Adipose tissue (tissue), 3 donors: Measurements from ENCODE around the gene P3H2. TPM values are rescaled to one million over a fixed set of nuclear protein-coding genes. Genes with fewer than 3 reads are reported as not detected.
"Not testable (repeated sequence)": the region's sequence is repeated elsewhere in the genome, so short reads cannot be mapped to it uniquely, and the experiment has no call there.

Experiments
- H3K27ac ChIP-seq: one replicate; pipeline ENCODE4 v1.5.1; 2013; ENCODE audit warnings: low read depth, low read length
- WGBS, 3 donors: extraction: QIAGEN DNeasy Blood & Tissue Kit; methylation state at CpG; one replicate each; pipeline ENCODE4 v1.1.7; 2013; 5-methylcytosine and 5-hydroxymethylcytosine counted together
- polyA plus RNA-seq, 3 donors: library from polyadenylated mRNA; stranded (reverse); fragments of 200-250 nt; gene quantifications; one replicate each; pipeline ENCODE4 v1.2.3, GENCODE V29; 2013
- donor health status: healthy with polysubstance abuse.
- donor health status: Bipolar disorder and iron deficiency.
- donor health status: healthy.

Gene P3H2
- polyA plus RNA-seq, 3 donors, result 1.2 to 3.6 (median 3.5) TPM

DNA sequence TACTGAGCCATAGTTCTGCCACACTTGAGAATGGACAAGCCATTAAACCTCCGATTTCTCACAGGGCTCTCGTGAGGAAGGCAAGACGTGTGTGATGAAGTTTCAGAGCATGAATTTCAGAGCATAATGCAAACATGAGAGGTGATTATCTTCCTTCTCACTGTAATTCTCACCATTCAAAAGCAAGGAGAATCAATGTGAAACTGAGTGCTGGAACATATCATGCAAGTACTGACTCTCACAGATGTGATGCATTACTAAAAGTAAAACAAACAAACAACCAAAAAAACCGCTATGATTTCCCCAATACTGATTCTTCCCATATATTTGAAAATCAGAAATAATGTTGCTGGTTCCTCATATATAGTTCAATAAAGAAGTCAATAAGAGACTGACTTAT lies 23.7 kb downstream of the P3H2 start:
- WGBS, 3 donors, result 76 to 93% (median 91%) methylated on average over 4 of the region's 4 CpGs
- no peak overlapping the region for H3K27ac ChIP-seq

- WGBS, 3 donors, result 89 to 97% (median 93%) methylated on average over 4 of the region's 4 CpGs
- H3K27ac ChIP-seq, result no peak overlapping the region
Observed at GRCh38 chr3:190096345-190096744, 24.4 kb downstream of the P3H2 start.

- WGBS, 3 donors, result 21 to 36% (median 24%) methylated on average over 1 of the region's 1 CpG
- H3K27ac ChIP-seq, result no peak overlapping the region
Observed at GRCh38 chr3:190094160-190094718, 26.5 kb downstream of the P3H2 start.

DNA sequence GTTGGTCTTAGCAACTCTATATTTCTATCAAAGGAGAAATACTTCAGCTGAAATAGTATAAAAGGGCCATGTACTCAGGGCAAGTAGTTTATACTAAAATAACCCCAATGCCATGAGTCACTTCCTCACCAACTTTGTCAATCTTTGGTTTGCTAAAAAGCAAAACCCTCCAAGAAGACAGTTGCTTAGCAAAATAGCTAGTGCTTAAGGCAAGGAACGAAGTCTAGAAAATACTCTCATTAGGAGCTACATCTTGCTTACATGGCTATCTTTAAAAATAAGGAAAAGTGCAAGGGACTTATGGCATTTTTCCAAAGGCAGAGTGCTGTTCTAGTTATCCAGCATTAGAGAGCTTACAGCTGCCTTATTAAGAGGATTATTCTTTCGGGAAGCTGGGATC lies 28.4 kb downstream of the P3H2 start:
- WGBS, 3 donors, result 21 to 64% (median 28%) methylated on average over 2 of the region's 2 CpGs
- no peak overlapping the region for H3K27ac ChIP-seq

- H3K27ac ChIP-seq, result no peak overlapping the region
- whole genome bisulfite sequencing, 3 donors, result 65 to 86% (median 73%) methylated on average over 4 of the region's 4 CpGs
Observed at GRCh38 chr3:190089711-190090110, 31.0 kb downstream of the P3H2 start.

DNA sequence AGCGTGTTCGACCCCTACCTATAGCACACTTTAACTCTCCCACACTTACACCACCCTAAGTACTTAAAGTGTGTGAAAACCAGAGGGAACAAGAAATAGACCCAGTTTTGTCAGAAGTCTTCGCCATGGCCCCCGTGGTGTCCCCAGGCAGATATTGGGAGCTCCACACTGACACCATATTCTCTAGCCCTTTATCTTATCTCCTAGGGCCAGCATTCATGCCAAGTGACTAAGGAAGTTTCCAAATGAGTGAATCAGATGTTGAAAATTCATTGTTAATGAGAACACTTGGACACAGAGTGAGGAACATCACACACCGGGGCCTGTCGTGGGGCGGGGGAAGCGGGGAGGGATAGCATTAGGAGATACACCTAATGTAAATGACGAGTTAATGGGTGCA lies 31.8 kb downstream of the P3H2 start:
- H3K27ac ChIP-seq, result no peak overlapping the region
- 83 to 92% (median 86%) methylated on average over 9 of the region's 9 CpGs for WGBS, 3 donors

DNA sequence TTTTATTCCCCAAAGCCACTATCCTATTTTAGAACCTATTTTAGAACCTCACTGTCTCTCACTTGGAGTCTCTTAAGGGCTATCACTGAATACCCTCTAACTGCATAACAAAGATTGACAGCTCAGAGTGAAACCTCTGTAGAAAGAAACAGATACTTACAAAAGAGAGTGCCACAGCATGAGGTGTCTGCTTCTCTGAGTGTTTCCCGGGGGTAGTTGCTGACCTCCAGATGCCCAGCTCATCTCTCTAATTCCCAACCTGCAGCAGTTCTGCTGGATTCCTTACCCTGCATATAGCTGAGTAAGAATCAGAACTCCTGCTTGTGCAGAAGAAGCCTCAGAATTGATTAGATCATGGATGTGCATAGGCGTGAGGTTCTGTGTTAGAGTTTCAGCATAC lies 34.5 kb downstream of the P3H2 start:
- WGBS, 3 donors, result 73 to 93% (median 81%) methylated on average over 2 of the region's 2 CpGs
- no peak overlapping the region for H3K27ac ChIP-seq

GRCh38 chr3:190084983-190085382 lies 35.7 kb downstream of the P3H2 start:
- H3K27ac ChIP-seq, result no peak overlapping the region

DNA sequence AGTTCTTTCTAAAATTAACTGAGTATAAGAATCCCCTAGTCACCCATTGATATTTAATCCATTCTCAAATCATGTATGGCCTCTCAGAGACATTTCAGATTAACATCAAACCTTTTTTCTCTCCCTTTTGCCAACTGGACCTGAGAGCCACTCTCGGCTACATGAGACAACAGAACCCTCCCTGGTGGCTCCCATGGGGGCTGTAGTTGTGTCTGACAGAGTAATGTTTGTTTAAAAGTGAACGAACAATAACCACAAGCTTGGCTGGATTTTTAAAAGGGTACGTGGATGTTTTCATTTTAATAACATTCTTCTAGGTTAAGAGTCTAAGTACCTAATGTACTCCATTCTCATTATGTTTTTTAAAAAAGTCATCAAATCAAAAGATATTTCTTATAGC lies 37.1 kb downstream of the P3H2 start:
- WGBS, 3 donors, result 62 to 77% (median 69%) methylated on average over 3 of the region's 3 CpGs
- no peak overlapping the region for H3K27ac ChIP-seq

More at GRCh38 chr3:190084983-190085382, 35.7 kb downstream of the P3H2 start:
- 72 to 90% (median 79%) methylated on average over 3 of the region's 3 CpGs for WGBS, 3 donors

- WGBS, 3 donors, result 81 to 94% (median 88%) methylated on average over 2 of the region's 2 CpGs
- H3K27ac ChIP-seq, result no peak overlapping the region
Observed at GRCh38 chr3:190081389-190081788, 39.3 kb downstream of the P3H2 start.

GRCh38 chr3:190079173-190079572 lies 41.5 kb downstream of the P3H2 start:
- H3K27ac ChIP-seq, result not testable (repeated sequence)
- WGBS, 3 donors, result 94 to 99% (median 97%) methylated on average over 2 of the region's 2 CpGs

GRCh38 chr3:190077395-190078045 lies 43.2 kb downstream of the P3H2 start:
- no peak overlapping the region for H3K27ac ChIP-seq
- WGBS, 3 donors, result 49 to 95% (median 90%) methylated on average over 1 of the region's 1 CpG

DNA sequence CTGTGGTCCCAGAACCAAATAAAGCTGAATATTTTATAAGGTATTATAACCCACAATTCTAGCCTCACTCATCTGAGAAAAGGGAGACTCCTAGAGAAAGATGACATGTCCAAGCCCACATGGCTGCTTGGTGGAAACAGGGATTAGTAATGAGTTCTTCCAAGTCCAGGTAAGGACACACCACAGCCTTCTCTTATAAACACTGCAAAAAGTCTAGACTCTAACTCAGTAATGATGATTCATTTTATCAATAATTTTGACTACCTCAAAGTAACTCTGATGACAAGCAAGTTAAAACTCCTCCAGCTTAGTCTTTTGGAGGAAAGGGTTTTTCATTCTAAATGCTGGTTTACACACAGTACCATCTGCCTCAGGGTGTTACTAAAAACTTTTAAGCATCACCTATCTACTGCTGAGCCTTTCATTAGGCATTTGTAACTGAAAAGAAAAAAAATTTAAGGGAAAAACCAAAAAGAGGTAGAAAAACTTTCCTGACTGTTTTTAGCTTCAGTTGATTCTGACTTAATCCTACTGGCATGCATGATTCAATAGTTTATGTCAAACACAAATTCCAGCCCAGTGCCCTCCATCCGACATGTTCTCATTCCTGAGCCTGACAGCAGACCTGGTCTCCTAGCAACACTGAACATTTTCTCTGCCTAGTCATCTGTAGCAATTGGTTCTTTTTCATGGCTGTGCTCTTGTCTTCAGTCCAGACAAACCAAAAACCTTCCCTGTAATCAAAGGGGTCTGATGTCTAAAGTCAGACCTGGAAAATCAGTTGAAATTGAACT lies 43.9 kb downstream of the P3H2 start:
- 45 to 69% (median 61%) methylated on average over 1 of the region's 1 CpG for WGBS, 3 donors
- H3K27ac ChIP-seq, result no peak overlapping the region

GRCh38 chr3:190076136-190076535 lies 44.6 kb downstream of the P3H2 start:
- no peak overlapping the region for H3K27ac ChIP-seq

DNA sequence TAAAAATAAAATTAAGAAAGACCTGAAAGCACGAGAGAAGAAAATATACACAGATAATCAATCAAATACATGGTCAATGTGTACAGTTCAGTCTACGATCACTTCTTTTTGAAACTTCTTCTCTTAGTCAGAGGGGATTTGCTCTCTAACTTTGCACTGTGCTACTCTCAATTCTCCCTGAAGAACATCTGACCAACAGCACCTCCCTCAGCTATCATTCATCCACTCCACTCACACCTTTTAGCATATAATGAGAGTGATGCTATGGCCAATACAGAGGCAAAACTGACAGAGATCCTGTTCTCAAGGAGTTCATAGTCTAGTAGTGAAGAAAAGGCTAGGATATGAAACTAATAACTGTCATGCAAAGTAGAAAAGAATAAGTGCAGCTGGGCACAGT lies 45.9 kb downstream of the P3H2 start:
- 66 to 90% (median 76%) methylated on average over 2 of the region's 2 CpGs for WGBS, 3 donors
- no peak overlapping the region for H3K27ac ChIP-seq

DNA sequence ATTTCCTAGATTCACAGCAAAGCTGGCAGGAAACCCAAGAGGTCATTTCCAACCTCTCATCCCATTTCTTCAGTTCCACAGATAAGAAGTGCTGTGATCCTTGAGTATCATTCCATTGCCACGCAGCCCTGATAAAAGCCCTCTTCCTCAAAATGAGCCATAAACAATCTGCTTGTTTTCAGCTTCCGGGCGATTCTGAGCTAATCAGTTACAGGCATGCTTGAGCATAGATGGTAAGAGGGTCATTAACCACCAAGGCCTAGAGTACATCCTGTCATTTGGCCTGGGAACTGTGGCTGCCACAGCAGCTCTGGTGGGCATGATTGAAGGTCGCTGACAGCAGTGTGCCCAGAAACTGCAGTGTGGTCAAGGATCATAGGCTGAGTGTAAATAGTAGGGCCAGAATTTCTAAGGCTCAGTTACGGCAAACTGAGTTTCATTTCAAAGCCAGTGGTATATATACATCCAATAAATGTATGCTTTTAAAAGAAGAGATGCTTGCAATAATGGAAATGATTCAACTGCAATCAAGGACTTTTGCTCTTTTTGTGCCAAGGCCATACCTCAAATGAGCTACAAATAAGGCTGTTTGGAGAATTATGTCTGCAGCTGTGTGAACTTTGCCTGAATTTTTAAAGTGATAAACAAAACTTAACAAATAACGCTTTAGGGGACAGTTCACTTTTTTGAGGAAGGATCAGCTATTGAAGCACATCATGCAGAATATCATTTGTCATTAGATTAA lies 47.3 kb downstream of the P3H2 start:
- no peak overlapping the region for H3K27ac ChIP-seq
- WGBS, 3 donors, result 30 to 54% (median 43%) methylated on average over 6 of the region's 6 CpGs

GRCh38 chr3:190072856-190073255 lies 47.8 kb downstream of the P3H2 start:
- 45 to 65% (median 58%) methylated on average over 1 of the region's 1 CpG for WGBS, 3 donors
- no peak overlapping the region for H3K27ac ChIP-seq

DNA sequence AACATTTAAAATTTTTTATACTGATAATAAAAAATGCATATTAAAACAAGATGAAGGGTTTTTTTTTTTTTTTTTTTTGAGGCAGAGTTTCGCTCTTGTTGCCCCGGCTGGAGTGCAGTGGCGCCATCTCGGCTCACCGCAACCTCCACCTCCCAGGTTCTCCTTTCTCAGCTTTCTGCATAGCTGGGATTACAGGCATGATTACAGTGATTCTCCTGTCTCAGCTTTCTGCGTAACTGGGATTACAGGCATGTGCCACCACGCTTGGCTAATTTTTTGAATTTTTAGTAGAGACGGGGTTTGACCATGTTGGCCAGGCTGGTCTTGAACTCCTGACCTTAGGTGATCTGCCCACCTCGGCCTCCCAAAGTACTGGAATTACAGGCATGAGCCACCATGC lies 48.8 kb downstream of the P3H2 start:
- 89 to 97% (median 94%) methylated on average over 7 to 9 of the region's 9 CpGs for WGBS, 3 donors
- H3K27ac ChIP-seq, result not testable (repeated sequence)
